ENCODE measurements around the gene SAT1.

GRCh38 chrX:23822397-23822796 is 39.4 kb downstream of the SAT1 start:
- no peak for TF ChIP-seq SP1 (IDR thresholded peaks at IDR 0.05; ENCODE audit: low read depth, low read length)
- no peak for TF ChIP-seq RFX5 (IDR thresholded peaks at IDR 0.05; ENCODE audit: low read depth, low read length)
- TF ChIP-seq EZH2 (IDR thresholded peaks at IDR 0.05; ENCODE audit: borderline replicate concordance, control insufficient read depth, low read depth, low read length), result no peak
- TF ChIP-seq POLR2AphosphoS5 (IDR thresholded peaks at IDR 0.05; ENCODE audit: low read length), result no peak
- TF ChIP-seq SREBF1 (IDR thresholded peaks at IDR 0.05; ENCODE audit: low read length), result no peak
- TF ChIP-seq CBX5 (IDR thresholded peaks at IDR 0.05; ENCODE audit: low read depth), result no peak
